IPS-15b (cell line): ENCODE measurements around the gene HOXA10.

ENCODE experiments used
- H3K27me3 ChIP-seq: one replicate; pipeline ENCODE4 v1.6.1; 2013; ENCODE audit warnings: low read length; ENCODE audit not compliant: control insufficient read depth, insufficient read depth
- H3K36me3 ChIP-seq: one replicate; pipeline ENCODE4 v1.6.1; 2013; ENCODE audit warnings: low read length; ENCODE audit not compliant: control insufficient read depth, insufficient read depth
- H3K4me1 ChIP-seq: one replicate; pipeline ENCODE4 v1.6.1; 2013; ENCODE audit warnings: mild to moderate bottlenecking, low read length; ENCODE audit not compliant: control insufficient read depth, insufficient read depth
- H3K4me3 ChIP-seq: one replicate; pipeline ENCODE4 v1.5.1; 2013; ENCODE audit warnings: low read depth, low read length
- H3K9ac ChIP-seq: one replicate; pipeline ENCODE4 v1.6.1; 2013; ENCODE audit warnings: low read depth, mild to moderate bottlenecking, low read length
- H3K9me3 ChIP-seq: one replicate; pipeline ENCODE4 v1.6.1; 2013; ENCODE audit warnings: mild to moderate bottlenecking, low read length; ENCODE audit not compliant: control insufficient read depth, insufficient read depth

Gene HOXA10

GRCh38 chr7:27194002-27194352, 19.9 kb upstream of the HOXA10 start:
- H3K9ac ChIP-seq, result no peak overlapping the region
- H3K36me3 ChIP-seq, result no peaks in the 10 kb centered on the region
- no peaks in the 10 kb centered on the region for H3K9me3 ChIP-seq
- peaks cover 100% of the 10 kb centered on the region for H3K27me3 ChIP-seq
- H3K4me3 ChIP-seq, result peak overlapping the region; percentile 15
- no peaks in the 10 kb centered on the region for H3K4me1 ChIP-seq

GRCh38 chr7:27193335-27194001, 19.3 kb upstream of the HOXA10 start:
- Histone ChIP-seq H3K27me3 (peaks cover 100% of the 10 kb centered on the region), H3K9ac (no peak overlapping the region), H3K4me3 (peak overlapping the region; percentile 20), H3K9me3 (no peaks in the 10 kb centered on the region), H3K4me1 (no peaks in the 10 kb centered on the region), H3K36me3 (no peaks in the 10 kb centered on the region)

GRCh38 chr7:27192546-27193334, 18.6 kb upstream of the HOXA10 start:
- H3K27me3 ChIP-seq, result peaks cover 100% of the 10 kb centered on the region
- H3K9me3 ChIP-seq, result no peaks in the 10 kb centered on the region
- H3K36me3 ChIP-seq, result no peaks in the 10 kb centered on the region
- peak overlapping the region; percentile 20 for H3K4me3 ChIP-seq
- H3K9ac ChIP-seq, result no peak overlapping the region
- H3K4me1 ChIP-seq, result no peaks in the 10 kb centered on the region

GRCh38 chr7:27191833-27192545, 17.9 kb upstream of the HOXA10 start:
- Histone ChIP-seq H3K27me3 (peaks cover 100% of the 10 kb centered on the region), H3K36me3 (no peaks in the 10 kb centered on the region), H3K4me3 (peak overlapping the region; percentile 26), H3K9ac (no peak overlapping the region), H3K4me1 (peaks cover 3% of the 10 kb centered on the region), H3K9me3 (no peaks in the 10 kb centered on the region)

- no peak overlapping the region for H3K9ac ChIP-seq
- no peaks in the 10 kb centered on the region for H3K9me3 ChIP-seq
- peaks cover 5% of the 10 kb centered on the region for H3K4me1 ChIP-seq
- H3K36me3 ChIP-seq, result no peaks in the 10 kb centered on the region
- H3K27me3 ChIP-seq, result peaks cover 100% of the 10 kb centered on the region
- peak overlapping the region; percentile 26 for H3K4me3 ChIP-seq
These were observed 17.1 kb upstream of the HOXA10 start for GRCh38 chr7:27191161-27191731.

GRCh38 chr7:27189997-27190748, 16.1 kb upstream of the HOXA10 start:
- Histone ChIP-seq H3K36me3 (no peaks in the 10 kb centered on the region), H3K4me1 (peaks cover 8% of the 10 kb centered on the region), H3K4me3 (peak overlapping the region; percentile 26), H3K9me3 (no peaks in the 10 kb centered on the region), H3K27me3 (peaks cover 100% of the 10 kb centered on the region), H3K9ac (no peak overlapping the region)

GRCh38 chr7:27189295-27189996, 15.3 kb upstream of the HOXA10 start:
- H3K9me3 ChIP-seq, result no peaks in the 10 kb centered on the region
- peak overlapping the region; percentile 26 for H3K4me3 ChIP-seq
- peaks cover 8% of the 10 kb centered on the region for H3K4me1 ChIP-seq
- no peak overlapping the region for H3K9ac ChIP-seq
- no peaks in the 10 kb centered on the region for H3K36me3 ChIP-seq
- H3K27me3 ChIP-seq, result peaks cover 100% of the 10 kb centered on the region

GRCh38 chr7:27188386-27189294, 14.5 kb upstream of the HOXA10 start:
- peak overlapping the region; percentile 43 for H3K4me3 ChIP-seq

GRCh38 chr7:27187475-27188385, 13.6 kb upstream of the HOXA10 start:
- H3K4me3 ChIP-seq, result peak overlapping the region; percentile 43
- H3K9ac ChIP-seq, result no peak overlapping the region
- H3K9me3 ChIP-seq, result no peaks in the 10 kb centered on the region
- H3K27me3 ChIP-seq, result peaks cover 99% of the 10 kb centered on the region
- H3K4me1 ChIP-seq, result peaks cover 8% of the 10 kb centered on the region
- H3K36me3 ChIP-seq, result no peaks in the 10 kb centered on the region

More at GRCh38 chr7:27188386-27189294, 14.5 kb upstream of the HOXA10 start:
- H3K27me3 ChIP-seq, result peaks cover 99% of the 10 kb centered on the region
- H3K9ac ChIP-seq, result no peak overlapping the region
- no peaks in the 10 kb centered on the region for H3K36me3 ChIP-seq
- H3K4me1 ChIP-seq, result peaks cover 8% of the 10 kb centered on the region
- no peaks in the 10 kb centered on the region for H3K9me3 ChIP-seq
